Psoas muscle (tissue), 8 donors: ENCODE results near the gene SERAC1. TPM values are rescaled to one million over a fixed set of nuclear protein-coding genes. Genes with fewer than 3 reads are reported as not detected.
A peak's percentile ranks its signal among the peaks of the same experiment; 100 is the strongest.
"Not testable (repeated sequence)": the region's sequence is repeated elsewhere in the genome, so short reads cannot be mapped to it uniquely, and the experiment has no call there.

ENCODE experiments used
- ATAC-seq, 4 donors: fragments of 200-7000 bp; cut with Tn5 transposase; one replicate each; pipeline ENCODE4 v1.9.1; 2020; ENCODE audit warnings: moderate library complexity in 3 of 4, mild to moderate bottlenecking in 2 of 4
- DNase-seq, 2 donors: peaks; one replicate each; pipeline ENCODE4 v3.0.0-alpha.2; 2020
- H3K27ac ChIP-seq: fragments of 200-600 bp; one replicate; pipeline ENCODE4 v1.8.0; 2022
- H3K27me3 ChIP-seq, 3 donors: fragments of 200-600 bp in 1 of 3; one replicate each; pipeline versions ENCODE4 v1.6.1 to v1.8.0; 2013 to 2022; ENCODE audit warnings: low read length in 2 of 3, mild to moderate bottlenecking in 2 of 3, moderate library complexity in 1 of 3; ENCODE audit not compliant: insufficient read depth in 3 of 3
- H3K36me3 ChIP-seq, 2 donors: fragments of 200-600 bp in 1 of 2; one replicate each; pipeline versions ENCODE4 v1.6.1 to v1.8.0; 2013 to 2022; ENCODE audit warnings: low read depth in 1 of 2, mild to moderate bottlenecking in 1 of 2, moderate library complexity in 1 of 2; ENCODE audit not compliant: insufficient read depth in 1 of 2
- H3K4me1 ChIP-seq: fragments of 200-600 bp; one replicate; pipeline ENCODE4 v1.8.0; 2022
- H3K4me3 ChIP-seq: fragments of 200-600 bp; one replicate; pipeline ENCODE4 v1.8.0; 2022; ENCODE audit warnings: mild to moderate bottlenecking
- H3K9me3 ChIP-seq: fragments of 200-600 bp; one replicate; pipeline ENCODE4 v1.8.0; 2022
- CTCF ChIP-seq: fragments of 200-600 bp; IDR thresholded peaks from one replicate; pipeline ENCODE4 v1.8.0; 2022; ENCODE audit warnings: antibody characterized with exemption
- WGBS, 3 donors: extraction: QIAGEN DNeasy Blood & Tissue Kit; methylation state at CpG; one replicate each; pipeline versions ENCODE4 v1.1.6 to v1.1.7; 2013; 5-methylcytosine and 5-hydroxymethylcytosine counted together
- intact Hi-C, 2 donors: fragments of 100-400 bp; cut with DNase I; formaldehyde crosslinking; loops; one replicate each; pipeline versions ENCODE4 v1.11.0 to v1.14.2; 2022
- long read RNA-seq, 2 donors: library from polyadenylated mRNA; unstranded; transcript quantifications; one replicate each; pipeline ENCODE4 v2.0.0, GENCODE V29; 2021
- polyA plus RNA-seq, 3 donors: library from polyadenylated mRNA; stranded (reverse); fragments of 200-250 nt; gene quantifications; one replicate each; pipeline ENCODE4 v1.2.3, GENCODE V29; 2013
- total RNA-seq, 4 donors: library from RNA; stranded (reverse); fragmentation: NEBNext Ultra II Directional in 2 of 4; extraction: Animal tissue kit (Norgen Biotek cat#: 25700) in 2 of 4; gene quantifications; one replicate each; pipeline versions ENCODE4 v1.2.1 to v1.2.4, GENCODE V29; 2021 to 2023
- donor health status: healthy with polysubstance abuse.
- donor health status: DM: no; HTN: no; CAD: no; lungs with moderate emphysema.
- donor health status: Bipolar disorder and iron deficiency.
- donor health status: healthy.
- donor health status: DM: yes; HTN: yes; CAD: no.
- donor health status: DM: no; HTN: no; CAD: no.
- donor health status: DM: no; HTN: no; CAD: no.
- donor health status: DM: yes; HTN: yes; CAD: no.

The SERAC1 gene
- total RNA-seq (10 to 100 TPM in 1 of 4 donors, 1 to 10 TPM in 3; 6.4 to 11.0 (median 8.1) TPM), polyA plus RNA-seq (1 to 10 TPM; 3.9 to 6.5 (median 5.3) TPM)
- long read RNA-seq, donor 1, transcript SERAC1-202 (17 exons, 3,940 nt), result major isoform, 8 of 16 reads
- long read RNA-seq, donor 1, partial matches to known transcripts, result 1 of 16 reads
- long read RNA-seq, donor 1, other reads (novel, unspliced or antisense), result 3 of 16 reads
- long read RNA-seq, donor 2, transcript SERAC1-202 (17 exons, 3,940 nt), result major isoform, 6 of 14 reads
- long read RNA-seq, donor 2, partial matches to known transcripts, result 3 of 14 reads
- long read RNA-seq, donor 2, other reads (novel, unspliced or antisense), result 2 of 14 reads

GRCh38 chr6:158168040-158168289, at the start of gene SERAC1:
Gene SERAC1, minus strand, starts transcription at chr6:158168262. Its CDS starts 9,899 bp downstream, at chr6:158158363.
- peak; percentile 78 to 85 (median 82) for ATAC-seq
- Histone ChIP-seq H3K4me1 (peaks cover 19% of the 10 kb centered on the region), H3K27me3 (no peaks in the 10 kb centered on the region), H3K36me3 (no peaks in the 10 kb centered on the region), H3K4me3 (peak within 1 kb of the TSS; percentile 89), H3K9me3 (no peaks in the 10 kb centered on the region), H3K27ac (peak within 1 kb of the TSS; percentile 94)
- TF ChIP-seq CTCF, result no peak
- DNase-seq, result no peak
- WGBS, 3 donors, result 0% methylated on average over 13 to 29 of the region's 29 CpGs
- intact Hi-C loops, result no loop called here

- intact Hi-C loops, result no loop called here
- H3K9me3 ChIP-seq, result no peaks in the 10 kb centered on the region
- WGBS, 3 donors, result 14 to 20% (median 19%) methylated on average over 7 of the region's 7 CpGs
- peak; percentile 70 for TF ChIP-seq CTCF
- H3K4me1 ChIP-seq, result no peaks in the 10 kb centered on the region
- peak; percentile 80 to 91 (median 88) for ATAC-seq
- no peaks in the 10 kb centered on the region for H3K36me3 ChIP-seq
- peak; percentile 46 to 67 for DNase-seq
- H3K27ac ChIP-seq, result no peak overlapping the region
- no peaks in the 10 kb centered on the region for H3K27me3 ChIP-seq
- H3K4me3 ChIP-seq, result no peak overlapping the region
These were observed 46.0 kb upstream of the SERAC1 start for GRCh38 chr6:158213925-158214674.

- intact Hi-C loops, result no loop called here
- Histone ChIP-seq H3K27ac (no peak overlapping the region), H3K36me3 (no peaks in the 10 kb centered on the region), H3K4me3 (no peak overlapping the region), H3K9me3 (no peaks in the 10 kb centered on the region), H3K4me1 (no peaks in the 10 kb centered on the region), H3K27me3 (no peaks in the 10 kb centered on the region)
- DNase-seq, result no peak
- no peak for ATAC-seq
- no peak for TF ChIP-seq CTCF
- WGBS, 3 donors, result 80 to 82% (median 82%) methylated on average over 3 of the region's 3 CpGs
These were observed 43.4 kb upstream of the SERAC1 start for GRCh38 chr6:158211273-158212055.

DNA sequence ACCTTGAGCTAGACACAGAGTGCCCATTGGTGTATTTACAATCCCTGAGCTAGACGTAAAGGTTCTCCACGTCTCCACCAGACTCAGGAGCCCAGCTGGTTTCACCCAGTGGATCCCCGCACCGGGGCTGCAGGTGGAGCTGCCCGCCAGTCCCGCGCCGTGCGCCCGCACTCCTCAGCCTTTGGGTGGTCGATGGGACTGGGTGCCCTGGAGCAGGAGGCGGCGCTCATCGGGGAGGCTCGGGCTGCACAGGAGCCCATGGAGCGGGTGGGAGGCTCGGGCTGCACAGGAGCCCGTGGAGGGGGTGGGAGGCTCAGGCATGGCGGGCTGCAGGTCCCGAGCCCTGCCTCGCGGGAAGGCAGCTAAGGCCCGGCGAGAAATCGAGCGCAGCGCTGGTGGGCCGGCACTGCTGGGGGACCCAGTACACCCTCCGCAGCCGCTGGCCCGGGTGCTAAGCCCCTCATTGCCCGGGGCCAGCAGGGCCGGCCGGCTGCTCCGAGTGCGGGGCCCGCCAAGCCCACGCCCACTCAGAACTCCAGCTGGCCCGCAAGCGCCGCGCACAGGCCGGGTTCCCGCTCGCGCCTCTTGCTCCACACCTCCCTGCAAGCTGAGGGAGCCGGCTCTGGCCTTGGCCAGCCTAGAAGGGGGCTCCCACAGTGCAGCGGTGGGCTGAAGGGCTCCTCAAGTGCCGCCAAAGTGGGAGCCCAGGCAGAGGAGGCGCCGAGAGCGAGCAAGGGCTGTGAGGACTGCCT, 41.7 kb upstream of the SERAC1 start:
- intact Hi-C loops, H3K36me3 ChIP-seq, H3K4me3 ChIP-seq, H3K9me3 ChIP-seq, ATAC-seq, H3K4me1 ChIP-seq, H3K27ac ChIP-seq, DNase-seq, H3K27me3 ChIP-seq: not testable (repeated sequence)
- 80 to 94% (median 93%) methylated on average over 24 to 49 of the region's 52 CpGs for WGBS, 3 donors

DNA sequence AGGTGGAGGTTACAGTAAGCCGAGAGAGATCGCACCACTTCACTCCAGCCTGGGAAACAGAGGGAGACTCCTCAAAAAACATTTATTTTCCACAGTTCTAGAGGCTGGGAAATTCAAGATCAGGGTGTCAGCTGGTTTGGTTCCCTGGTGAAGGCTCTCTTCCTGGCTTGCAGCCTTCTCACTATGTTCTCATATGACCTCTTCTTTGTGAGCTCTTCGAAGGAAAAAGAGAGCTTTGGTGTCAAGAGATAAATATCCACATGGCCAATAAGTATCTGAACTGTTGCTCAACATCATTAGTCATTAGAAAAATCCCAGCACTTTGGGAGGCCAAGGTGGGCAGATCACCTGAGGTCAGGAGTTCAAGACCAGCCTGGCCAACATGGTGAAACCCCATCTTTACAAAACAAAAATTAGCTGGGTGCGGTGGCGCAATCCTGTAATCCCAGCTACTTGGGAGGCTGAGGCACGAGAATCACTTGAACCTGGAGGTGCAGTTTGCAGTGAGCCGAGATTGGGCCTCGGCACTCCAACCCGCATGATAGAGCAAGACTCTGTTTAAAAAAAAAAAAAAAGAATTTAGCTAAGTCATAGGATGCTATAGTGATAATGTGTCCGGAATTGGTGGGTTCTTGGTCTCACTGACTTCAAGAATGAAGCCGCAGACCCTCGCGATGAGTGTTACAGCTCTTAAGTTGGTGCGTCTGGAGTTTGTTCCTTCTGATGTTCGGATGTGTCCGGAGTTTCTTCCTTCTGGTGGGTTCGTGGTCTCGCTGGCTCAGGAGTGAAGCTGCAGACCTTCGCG, 40.4 kb upstream of the SERAC1 start:
- H3K27me3 ChIP-seq, H3K4me3 ChIP-seq, H3K27ac ChIP-seq, H3K4me1 ChIP-seq, H3K36me3 ChIP-seq, H3K9me3 ChIP-seq, DNase-seq, intact Hi-C loops, ATAC-seq: not testable (repeated sequence)
- 86 to 87% (median 86%) methylated on average over 20 of the region's 20 CpGs for WGBS, 3 donors
